T-helper 22 cell (primary cell): ENCODE results near the gene TMEM233.
A peak's percentile ranks its signal among the peaks of the same experiment; 100 is the strongest.
"Not testable (repeated sequence)": the region's sequence is repeated elsewhere in the genome, so short reads cannot be mapped to it uniquely, and the experiment has no call there.

Source experiments
- DNase-seq: peaks from one replicate; pipeline ENCODE4 v3.0.0-alpha.2; 2020; ENCODE audit warnings: low read depth

Gene TMEM233

DNA sequence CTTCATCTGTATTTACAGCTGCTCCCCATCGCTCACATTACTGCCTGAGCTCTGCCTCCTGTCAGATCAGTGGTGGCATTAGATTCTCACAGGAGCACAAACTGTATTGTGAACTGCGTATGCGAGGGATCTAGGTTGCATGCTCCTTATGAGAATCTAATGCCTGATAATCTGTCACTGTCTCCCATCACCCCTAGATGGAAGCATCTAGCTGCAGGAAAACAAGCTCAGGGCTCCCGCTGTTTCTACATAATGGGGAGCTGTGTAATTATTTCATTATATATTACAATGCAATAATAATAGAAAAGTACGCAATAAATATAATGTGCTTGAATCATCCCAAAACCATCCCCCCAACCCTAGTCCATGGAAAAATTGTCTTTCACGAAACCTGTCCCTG lies 64.6 kb downstream of the TMEM233 start:
- not testable (repeated sequence) for DNase-seq

DNA sequence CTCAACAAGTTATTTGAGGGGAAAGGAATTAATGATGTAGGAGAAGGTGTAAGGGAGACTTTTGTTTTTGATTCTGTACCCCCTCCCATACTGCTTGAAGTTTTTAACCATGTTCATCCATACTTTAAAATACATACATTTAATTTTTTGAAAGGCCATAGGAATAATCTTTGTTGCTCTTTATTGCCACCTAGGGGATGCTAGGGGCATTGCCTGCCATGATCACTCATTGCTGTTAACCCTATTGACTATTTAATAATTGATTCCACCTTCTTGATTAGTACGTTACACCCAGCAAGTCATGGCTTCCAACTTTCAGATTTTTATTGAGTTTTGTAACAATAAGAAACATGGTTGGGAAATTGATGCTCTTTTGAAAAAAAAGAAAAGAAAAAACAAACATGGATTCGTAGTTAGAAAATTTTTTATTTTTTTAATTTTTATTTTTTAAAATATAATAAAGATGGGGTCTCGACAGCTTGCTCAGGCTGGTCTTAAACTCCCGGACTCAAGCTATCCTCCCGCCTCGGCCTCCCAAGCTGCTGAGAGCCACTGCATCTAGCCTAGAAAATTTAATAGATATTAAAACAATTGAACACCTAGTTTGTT lies 65.8 kb downstream of the TMEM233 start:
- DNase-seq, result peak; percentile 4

DNA sequence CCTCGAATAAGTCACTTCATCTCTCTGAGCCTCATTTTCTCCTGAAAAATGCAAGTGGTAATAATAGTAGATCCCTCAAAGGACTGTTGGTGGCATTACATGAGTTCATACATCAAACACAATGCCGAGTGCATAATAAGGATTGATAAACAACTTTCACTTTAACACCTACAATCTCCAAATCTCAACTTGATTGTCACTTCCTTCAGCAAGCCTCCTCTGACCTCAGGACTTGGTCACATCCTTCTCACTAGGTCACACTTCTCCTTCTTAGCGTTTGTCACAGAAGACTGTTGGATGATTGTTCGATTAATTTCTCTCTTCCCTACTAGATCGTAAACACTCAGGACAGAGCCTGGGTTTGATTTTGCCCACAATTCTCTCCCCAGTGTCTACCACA lies 66.5 kb downstream of the TMEM233 start:
- no peak for DNase-seq

DNA sequence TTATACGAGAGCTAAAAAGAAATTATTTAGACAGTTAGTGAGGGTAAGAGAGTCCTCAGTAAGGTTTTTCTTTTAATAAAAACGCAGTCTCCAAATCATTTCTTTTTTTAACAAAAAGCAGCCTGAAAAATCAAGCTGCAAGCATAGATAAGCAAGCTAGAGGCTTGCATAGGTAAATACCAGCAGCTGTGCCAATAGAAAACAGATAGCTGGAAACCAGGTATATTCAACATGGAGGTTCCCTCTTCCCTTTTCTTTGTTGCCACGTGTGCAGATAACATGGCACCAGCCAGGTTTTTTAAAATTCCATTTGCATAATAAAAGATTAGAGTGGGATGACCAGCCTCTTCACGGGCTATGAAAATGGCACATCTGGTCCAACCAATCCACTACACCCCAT lies 68.3 kb downstream of the TMEM233 start:
- DNase-seq, result no peak

DNA sequence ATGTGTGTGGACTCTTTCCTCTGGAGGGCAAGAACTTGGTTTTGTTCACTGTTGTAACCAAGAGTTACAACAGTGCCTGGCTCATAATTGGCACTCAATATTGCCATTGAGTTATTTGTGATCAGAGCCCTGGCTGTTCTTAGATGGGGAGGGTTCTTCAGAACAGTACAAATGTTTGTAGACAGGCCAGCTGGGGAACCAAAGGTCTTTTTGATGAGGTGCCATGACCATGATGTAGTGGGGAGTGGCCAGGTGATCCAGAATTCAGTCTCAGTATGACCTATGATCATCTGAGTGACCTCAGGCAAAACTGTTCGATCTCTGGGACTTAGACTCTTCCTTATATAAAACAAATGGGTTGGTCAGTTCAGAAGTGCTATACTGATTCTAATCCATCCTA lies 71.1 kb downstream of the TMEM233 start:
- DNase-seq, result no peak

DNA sequence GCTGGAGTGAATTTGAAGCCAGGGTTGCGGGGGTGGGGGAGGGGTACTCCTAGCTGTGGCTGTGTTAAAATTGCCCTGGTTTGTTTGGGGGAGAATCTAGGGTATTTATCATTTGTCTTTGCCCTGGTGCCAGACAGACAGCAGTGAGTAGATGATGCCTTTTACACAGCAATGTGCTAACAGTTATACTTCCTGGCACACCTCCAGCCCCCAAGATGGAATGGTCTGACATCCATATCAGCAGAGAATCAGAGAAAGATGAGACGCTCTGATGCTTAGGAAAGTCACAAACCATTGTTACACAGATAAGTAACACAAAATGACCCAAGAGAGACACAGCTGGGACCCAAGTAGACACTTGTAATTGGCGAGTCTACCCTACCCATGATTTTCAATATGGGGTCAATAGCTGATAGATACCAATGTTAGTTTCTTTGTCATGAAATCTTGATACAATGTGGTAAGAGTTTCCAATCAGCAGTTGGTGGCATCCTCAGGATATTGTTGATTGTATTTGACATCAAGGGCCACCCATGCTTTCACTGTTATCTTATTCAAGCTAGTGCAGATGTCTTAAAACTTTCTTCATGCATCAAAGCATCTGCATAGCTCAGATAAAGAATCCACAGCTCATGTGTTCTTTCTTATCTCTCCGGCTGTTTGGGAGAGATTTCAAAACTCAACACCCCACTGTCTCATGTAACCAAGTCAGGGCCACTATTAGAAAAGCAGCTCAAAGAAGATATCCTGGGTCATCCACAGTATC lies 71.8 kb downstream of the TMEM233 start:
- no peak for DNase-seq

DNA sequence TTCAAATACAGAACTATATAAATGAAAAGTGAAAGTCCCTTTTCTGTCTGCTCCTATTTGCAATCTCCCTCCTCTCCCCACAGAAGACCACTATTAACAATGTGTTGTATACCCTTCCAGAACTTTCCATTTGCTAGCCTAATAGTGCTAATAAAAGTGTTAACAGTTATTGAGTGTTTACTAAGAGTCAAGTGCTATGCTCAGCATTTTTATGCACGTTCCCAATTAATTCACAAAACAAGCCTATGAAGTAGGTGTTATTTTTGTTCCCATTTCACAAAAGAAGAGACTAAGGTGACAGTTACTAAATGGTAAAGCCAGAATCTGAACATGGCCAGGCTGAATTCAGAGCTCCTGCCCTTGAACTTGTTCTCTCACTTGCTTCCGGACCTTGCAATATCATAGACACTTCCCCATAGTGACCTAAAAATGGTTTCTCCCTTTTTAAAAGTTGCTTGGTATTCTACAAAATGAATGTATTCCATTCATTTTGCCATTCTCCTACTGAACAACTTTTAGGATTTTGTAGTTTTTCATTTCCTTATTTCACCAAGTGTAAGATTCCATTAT lies 72.7 kb downstream of the TMEM233 start:
- no peak for DNase-seq

DNA sequence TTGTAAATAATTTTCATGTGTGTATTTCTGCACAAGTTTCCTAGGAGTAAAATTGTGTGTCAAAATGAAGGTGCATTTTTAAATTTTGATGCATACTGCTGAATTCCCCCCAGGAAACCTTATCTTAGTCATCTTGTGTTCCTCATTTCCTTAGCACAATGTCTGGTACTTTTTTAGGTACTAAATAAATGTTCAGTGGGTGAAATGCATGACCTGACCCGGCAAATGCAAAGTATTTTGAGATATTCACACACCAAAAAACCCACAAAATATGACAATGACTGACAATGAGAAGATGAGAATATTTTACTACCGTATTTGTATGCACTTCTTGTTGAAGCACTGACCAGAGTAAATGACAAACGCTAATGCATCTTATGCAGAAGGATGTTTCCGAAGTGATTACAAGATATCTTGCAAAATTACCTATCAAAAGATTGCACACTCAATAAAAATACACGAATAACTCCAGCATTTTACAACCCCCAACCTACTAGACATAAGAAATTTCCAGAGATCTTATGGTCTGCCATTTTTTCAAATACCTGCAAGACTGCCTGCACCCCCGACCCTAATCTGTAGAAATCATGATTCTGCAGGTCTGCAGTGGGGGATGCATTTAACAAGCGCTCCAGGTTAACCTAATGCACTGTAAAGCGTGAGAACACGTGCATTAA lies 73.5 kb downstream of the TMEM233 start:
- DNase-seq, result no peak

DNA sequence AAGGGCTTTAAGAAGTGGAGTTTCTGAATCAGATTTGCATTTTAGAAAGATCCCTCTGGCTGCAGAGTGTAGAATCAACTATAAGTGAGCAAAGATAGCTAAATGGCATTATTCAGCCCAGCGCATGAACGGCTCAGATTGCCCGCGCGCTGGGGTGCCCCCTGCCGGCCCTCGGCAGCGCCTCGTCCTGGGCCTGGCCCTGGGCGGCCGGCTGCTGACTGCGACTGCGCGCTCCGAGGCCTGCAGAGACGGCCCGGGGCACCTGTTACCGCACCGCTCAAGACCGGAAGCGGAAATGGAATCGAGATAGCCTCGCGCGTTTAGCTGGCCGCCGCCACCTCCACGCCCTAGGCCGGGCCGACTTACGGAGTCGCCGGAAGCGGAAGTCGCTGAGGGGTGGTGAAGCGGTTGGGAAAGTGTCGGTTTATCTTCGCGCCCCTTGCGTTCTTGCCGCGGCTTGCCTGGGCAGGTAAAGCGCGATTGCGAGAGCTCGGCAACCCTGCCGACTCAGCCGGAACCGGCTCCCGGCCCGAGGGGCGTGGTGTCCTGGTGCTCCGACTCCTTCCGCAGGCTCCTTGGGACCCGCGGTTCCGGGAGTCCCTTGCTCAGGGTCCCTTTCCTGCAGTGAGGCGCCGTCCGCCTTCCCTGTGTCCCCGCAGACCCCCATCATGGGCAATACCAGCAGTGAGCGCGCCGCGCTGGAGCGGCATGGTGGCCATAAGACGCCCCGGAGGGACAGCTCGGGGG lies 74.2 kb downstream of the TMEM233 start, which contains the start of gene PRKAB1:
Gene PRKAB1 (plus strand): TSS at position 557 of the 747 bp plus-strand sequence. CDS start 112 bp downstream, at position 669.
- peak; percentile 93 for DNase-seq

DNA sequence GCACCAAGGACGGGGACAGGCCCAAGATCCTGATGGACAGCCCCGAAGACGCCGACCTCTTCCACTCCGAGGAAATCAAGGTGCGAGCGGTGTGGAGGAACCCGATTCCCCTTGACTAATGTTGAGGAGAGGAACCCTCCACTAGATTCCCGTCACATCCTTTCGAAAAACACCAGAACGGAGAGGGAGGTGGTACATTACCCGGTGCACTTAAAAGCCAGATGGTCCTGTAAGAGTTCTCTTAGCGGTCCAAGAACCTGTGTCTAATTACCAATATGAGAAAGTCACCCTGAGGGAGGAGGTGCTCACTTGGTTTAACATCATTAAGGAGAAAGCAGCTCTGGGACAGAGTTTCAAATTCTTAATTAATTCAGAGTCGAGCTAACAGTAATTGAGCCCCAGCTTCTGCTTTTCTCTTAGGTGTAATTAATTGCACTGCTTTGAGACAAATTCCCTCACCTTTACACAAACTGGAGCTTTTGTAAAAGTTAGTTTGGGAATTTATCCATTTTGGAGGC lies 74.8 kb downstream of the TMEM233 start:
- no peak for DNase-seq

DNA sequence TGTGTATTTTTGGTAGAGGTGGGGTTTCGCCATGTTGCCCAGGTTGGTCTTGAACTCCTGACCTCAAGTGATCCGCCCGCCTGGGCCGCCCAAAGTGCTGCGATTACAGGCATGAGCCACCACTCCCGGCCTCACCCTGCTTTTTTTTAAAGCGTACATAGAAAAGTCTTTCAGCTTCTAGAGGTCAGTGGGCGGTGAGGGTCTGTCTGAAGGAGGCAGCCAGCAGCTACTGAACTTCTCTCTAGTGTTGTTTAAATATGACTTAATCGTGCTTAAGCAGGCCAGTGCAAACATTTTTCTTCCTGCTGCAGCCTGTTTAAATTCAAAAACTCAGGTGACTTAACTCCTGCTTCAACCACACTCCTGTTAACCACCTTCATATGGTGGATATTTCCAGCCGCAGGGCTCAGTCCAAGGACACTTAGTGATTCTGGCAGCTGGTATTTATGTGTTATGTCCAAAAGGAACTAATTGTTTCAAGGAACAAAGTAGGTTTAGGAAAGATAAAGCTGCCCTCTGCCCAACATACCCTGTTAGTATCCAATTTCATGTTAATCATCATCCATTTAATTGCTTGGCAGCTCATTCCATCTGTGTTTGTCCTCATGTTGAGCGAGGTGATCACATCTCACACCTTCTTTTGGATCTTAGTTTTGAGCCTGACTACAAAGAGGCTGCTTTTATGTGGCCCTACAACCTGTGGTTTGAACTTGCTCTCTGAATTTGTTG lies 76.3 kb downstream of the TMEM233 start:
- no peak for DNase-seq

DNA sequence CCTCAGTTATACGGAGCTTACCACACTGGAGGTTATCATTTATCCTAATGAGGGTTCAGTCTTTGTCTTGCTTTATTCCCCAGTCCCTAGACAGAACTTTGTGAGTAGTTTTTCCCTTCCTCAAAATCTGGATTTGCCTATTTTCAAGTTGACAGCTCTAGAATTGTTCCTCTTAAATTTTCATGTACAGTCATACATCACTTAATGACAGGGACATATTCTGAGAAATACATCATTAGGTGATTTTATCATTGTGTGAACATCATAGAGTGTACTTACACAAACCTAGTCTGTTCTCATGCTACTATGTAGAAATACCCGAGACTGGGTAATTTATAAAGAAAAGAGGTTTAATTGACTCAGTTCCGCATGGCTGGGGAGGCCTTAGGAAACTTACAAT lies 77.5 kb downstream of the TMEM233 start:
- DNase-seq, result no peak

DNA sequence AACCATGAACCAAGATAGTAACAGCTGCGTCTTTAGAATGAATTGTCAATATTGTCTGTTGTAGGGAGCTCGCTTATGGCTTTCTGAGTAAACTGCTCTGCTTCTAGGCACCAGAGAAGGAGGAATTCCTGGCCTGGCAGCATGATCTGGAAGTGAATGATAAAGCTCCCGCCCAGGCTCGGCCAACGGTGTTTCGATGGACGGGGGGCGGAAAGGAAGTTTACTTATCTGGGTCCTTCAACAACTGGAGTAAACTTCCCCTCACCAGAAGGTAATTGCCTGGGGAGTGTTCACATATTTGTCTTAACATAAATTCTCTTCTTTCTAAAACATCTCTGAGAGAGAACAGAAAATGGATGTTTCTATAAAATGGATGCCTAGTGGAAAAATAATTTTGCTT lies 78.6 kb downstream of the TMEM233 start:
- DNase-seq, result no peak

DNA sequence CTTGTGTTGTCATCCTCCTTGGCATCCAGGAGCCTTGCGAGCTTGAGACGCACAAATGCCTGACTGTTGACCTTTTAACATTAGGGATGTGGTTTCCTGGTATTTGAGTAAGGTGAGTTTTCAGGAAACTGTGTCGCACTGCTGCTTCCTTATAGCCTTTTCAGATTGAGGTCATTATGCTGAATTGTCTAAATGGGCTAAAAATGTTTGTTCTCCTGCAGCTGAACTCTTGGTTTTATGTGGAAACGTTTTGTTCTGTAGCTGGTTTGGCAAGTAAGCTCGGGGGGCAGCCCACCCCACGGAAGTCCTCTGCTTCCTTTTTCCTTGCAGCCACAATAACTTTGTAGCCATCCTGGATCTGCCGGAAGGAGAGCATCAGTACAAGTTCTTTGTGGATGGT lies 80.1 kb downstream of the TMEM233 start:
- DNase-seq, result no peak

DNA sequence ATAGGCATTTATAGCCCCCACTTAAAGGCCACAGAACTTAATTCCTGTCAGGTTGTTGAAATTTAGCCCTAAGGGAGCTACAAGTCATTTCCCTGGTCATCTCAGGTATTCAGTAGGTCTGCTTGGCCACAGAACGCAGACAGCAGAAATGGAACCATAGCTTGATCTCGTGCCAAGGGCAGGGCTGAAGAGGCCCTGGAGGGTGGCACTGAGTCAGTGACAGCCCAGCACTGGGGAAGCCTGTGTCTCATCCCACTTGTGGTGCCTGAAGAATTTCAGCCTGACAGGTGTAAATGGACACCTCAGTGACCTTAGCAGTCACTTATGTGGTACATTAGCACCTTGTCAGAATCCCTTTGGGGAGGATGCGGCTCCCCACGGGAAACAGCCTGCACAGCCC lies 81.0 kb downstream of the TMEM233 start:
- no peak for DNase-seq

DNA sequence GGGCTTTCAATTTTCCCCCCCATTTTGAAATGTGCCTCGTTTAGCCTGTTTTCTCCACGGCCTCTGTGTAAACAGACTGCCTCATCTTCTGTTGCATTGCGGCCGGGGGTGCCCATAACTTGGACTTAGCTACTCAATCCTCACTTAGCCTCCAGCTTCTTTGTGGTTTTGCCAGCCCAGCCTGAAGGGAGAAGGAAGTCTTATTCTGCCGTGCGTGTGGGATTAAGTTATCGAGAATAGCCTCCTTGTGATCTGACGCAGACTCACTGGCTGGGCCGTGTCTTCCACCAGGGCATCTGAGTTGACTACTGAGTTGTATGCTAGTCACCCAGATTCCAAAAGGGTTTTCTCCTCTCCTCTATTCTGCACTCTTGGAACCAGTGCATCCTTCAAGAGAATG lies 82.4 kb downstream of the TMEM233 start:
- no peak for DNase-seq

DNA sequence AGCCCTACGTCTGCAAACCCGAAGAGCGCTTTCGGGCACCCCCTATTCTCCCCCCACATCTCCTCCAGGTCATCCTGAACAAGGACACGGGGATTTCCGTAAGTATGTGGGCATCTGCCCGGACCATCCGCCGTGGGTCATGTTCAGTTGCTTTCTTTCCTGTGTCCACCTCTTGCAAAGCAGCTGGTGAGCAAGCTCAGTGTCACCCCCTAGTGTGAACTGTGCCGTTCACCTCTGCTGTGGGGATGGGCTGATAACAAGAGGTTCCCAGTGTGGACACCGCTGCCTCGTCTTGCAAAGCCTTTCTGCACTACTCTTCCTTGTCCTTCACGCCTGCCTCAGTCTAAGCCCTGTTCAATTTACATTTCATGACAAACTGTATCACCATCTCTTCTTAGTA lies 83.0 kb downstream of the TMEM233 start:
- no peak for DNase-seq

DNA sequence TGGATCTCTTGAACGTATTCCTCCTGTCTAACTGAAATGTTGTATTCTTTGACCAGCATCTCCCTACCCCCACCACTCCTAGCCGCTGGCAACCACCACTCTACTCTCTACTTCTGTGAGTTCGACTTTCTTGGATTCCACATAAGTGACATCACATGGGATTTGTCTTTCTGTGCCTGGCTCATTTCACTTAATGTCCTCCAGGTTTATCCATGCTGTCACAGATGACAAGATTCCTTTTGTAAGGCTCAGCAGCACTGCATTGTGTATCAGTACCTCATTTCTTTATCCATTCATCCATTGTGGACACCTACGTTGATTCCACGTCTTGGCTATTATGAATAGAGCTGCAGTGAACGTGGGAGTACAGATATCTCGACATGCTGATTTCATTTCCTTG lies 84.9 kb downstream of the TMEM233 start:
- no peak for DNase-seq

DNA sequence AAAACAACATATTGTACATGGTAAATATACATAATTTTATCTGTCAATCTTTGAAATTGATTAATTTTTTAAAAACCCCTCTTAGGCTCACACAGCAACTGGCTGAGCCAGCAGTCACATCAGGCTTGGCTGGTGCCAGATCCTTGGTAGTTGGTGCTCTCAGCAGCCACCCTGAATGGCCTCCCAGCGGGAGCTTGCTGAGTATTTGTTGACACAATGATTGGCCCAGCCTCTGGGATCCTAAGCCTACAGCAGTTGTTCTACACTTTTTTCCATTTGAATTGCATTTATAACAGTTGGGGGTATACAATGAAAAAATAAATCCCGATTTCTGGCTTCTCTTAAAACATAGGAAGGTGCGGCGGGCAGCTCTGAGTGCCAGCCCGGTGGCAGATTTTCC lies 85.5 kb downstream of the TMEM233 start:
- no peak for DNase-seq

DNA sequence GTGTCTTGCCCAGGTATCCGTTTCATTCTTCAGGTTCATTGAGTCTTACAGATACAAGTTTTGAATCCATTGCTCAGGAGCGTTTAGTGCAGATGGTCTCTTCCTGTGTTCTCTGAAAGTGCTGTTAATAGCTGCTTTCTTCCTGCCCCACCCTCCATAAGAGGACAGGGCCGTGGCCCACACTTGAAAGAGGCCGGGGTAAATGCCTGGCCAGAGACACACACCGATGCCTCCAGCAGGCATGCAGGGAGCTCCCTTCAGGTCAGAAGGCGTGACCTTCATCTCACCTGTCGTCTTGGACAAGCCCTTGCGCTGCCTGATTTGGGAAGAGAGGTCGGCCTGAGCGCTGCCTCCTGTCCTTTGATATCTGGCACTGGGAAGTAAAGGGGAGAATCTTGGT lies 85.9 kb downstream of the TMEM233 start:
- DNase-seq, result no peak

DNA sequence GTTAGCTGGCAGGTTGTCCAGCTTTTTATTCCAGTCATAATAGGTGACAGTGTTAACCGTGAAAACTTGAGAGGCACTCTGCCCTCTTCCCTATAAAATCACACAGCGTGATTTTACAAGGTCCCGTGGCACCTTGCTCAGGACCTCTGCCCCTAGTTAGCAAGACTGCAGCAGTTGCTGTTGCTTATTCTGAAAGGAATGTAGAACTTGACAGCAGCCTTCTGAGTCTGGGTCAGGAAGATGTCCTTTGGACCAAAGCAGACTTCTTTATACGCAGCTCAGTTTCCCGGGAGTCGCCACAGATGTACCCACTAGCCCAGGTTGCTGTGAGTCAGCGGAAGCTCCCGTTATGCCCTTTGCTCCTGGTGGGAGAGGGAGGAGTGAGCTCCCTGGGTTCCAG lies 87.5 kb downstream of the TMEM233 start:
- no peak for DNase-seq
